GM12872 (cell line): ENCODE data around the gene DNAJB8.

ENCODE experiments used
- TF ChIP-seq, protein P1 (sequence below): IDR thresholded peaks from 3 replicates; pipeline ENCODE4 v1.5.1; 2011; ENCODE audit warnings: low read depth, mild to moderate bottlenecking, low read length, moderate library complexity; ENCODE audit not compliant: insufficient read depth

DNAJB8 gene

DNA sequence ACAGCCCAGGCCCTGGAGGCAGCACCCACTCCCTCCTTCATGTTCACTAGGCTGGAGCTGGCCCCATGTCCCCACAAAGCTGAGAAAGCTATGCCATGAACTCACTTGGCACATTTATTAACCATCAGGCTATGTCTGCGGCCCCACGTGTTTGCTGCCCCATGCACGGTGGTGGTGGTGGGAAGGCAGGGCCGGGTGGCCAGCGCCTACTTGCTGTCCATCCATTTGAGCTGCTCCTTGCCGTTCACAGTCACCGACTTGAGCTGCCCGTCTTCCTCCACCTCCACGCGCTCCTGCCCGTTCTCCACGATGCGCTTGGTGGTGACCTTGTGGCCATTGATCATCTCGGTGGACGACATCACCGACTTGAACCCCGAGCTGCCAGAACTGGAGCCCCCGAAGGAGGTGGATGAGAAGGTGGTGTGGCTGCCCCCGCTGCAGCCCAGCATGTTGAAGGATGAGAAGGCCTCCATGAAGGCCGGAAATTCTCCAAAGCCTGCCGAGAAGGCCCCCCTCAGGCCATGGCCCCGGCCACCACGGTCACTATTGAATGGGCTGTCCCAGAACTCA lies 4.3 kb downstream of the DNAJB8 start:
- TF ChIP-seq, protein P1, sequence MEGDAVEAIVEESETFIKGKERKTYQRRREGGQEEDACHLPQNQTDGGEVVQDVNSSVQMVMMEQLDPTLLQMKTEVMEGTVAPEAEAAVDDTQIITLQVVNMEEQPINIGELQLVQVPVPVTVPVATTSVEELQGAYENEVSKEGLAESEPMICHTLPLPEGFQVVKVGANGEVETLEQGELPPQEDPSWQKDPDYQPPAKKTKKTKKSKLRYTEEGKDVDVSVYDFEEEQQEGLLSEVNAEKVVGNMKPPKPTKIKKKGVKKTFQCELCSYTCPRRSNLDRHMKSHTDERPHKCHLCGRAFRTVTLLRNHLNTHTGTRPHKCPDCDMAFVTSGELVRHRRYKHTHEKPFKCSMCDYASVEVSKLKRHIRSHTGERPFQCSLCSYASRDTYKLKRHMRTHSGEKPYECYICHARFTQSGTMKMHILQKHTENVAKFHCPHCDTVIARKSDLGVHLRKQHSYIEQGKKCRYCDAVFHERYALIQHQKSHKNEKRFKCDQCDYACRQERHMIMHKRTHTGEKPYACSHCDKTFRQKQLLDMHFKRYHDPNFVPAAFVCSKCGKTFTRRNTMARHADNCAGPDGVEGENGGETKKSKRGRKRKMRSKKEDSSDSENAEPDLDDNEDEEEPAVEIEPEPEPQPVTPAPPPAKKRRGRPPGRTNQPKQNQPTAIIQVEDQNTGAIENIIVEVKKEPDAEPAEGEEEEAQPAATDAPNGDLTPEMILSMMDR = no peak

DNA sequence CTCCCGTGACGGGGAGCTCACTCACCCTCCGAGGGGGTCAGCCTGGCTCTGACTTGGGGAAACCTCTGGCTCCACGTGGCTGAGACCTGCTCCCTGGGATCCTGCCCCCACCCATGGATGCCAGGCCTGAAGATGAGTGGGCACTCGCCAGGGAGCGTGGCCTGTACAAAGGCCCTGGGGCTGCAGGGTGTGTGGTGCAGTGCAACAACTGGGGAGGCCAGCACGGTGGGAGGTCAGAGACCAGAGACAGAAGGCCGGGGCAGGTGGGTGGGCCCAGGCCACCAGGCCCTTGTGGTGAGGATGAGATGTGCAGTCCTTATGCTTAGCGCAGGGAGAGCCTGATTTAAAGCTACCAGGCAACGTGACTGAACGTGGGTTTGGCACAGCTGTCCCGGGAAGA lies 5.0 kb downstream of the DNAJB8 start:
- TF ChIP-seq, protein P1 = no peak

GRCh38 chr3:128459461-128459820 lies 7.2 kb downstream of the DNAJB8 start:
- TF ChIP-seq, protein P1 = no peak

- TF ChIP-seq, protein P1 = no peak
Measured at GRCh38 chr3:128458746-128459460, 7.8 kb downstream of the DNAJB8 start.

GRCh38 chr3:128457937-128458336 lies 8.8 kb downstream of the DNAJB8 start:
- TF ChIP-seq, protein P1 = no peak

DNA sequence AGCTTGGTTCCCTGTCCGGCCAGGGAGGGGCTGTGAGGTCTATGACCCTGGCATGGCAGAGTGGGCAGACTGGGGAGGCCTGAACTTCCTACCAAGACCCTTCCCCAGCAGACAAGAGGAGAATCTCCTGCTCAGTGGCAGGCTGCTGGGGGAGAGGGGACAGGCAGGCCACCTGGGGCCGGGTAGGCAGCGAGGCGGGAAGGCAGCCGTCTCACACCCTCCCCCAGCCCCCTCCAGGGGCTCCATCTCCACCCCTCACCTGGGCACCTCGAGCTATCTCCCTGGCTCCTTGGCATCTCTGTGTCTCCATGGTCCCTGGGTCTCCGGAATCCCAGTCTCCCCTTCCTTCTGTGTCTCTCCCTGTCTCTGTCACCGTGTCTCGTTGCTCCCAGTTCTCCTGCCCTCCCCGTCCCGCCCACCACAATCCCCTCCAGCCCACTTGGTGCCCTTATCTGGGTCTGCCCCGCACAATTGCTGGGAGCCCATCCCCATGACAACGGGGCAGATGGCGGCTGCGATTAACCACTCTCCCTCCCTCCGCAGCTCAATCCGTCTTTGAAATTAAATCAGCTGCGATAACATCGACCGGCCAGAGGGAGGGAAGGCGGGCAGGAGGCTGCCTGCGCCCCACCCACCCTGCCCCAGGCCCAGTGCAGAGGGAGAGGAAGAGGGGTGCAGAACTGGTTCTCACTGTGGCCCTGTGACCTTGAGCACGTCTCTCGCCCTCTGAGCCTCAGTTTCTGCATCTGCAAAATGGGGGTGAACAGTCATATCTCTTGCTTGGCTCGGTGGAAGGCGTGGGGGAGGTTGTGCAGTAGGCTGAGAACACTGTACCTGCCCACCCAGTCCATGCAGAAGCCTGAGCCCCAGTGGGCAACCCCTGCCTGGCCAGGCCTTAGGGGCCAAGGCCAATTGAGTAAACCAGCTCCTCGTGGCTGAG lies 9.6 kb downstream of the DNAJB8 start:
- TF ChIP-seq, protein P1 = no peak
